Measurements from ENCODE around the gene SRPK2.

DNA sequence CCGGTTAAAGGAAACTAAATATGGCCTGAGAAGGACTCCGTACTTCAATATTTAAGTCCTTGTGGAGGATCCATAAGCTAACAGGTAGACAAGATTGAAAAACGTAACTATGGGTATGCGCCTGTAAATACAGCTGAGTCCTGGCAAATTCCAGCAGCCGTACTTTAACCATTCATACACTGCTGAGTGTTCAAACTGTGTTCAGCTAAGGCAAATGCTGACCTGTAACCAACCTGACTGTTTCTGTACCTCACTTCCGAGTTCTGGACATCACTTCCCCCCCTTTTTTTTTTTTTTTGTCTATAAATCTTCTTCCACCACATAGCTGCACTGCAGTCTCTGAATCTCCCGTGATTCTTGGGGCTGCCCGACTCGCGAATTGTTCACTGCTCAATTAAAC lies 69.1 kb downstream of the SRPK2 start:
- TF ChIP-seq CTCF (IDR thresholded peaks at IDR 0.05) (no peak), POLR2A (IDR thresholded peaks at IDR 0.05) (no peak)
